Fibroblast of skin of right biceps (primary cell): Measurements from ENCODE around the gene ERC2.

Source experiments
- DNase-seq: peaks from one replicate; pipeline ENCODE4 v3.0.0-alpha.2; 2013

Gene ERC2

GRCh38 chr3:55655544-55655943 lies 812.7 kb downstream of the ERC2 start:
- no peak for DNase-seq

DNA sequence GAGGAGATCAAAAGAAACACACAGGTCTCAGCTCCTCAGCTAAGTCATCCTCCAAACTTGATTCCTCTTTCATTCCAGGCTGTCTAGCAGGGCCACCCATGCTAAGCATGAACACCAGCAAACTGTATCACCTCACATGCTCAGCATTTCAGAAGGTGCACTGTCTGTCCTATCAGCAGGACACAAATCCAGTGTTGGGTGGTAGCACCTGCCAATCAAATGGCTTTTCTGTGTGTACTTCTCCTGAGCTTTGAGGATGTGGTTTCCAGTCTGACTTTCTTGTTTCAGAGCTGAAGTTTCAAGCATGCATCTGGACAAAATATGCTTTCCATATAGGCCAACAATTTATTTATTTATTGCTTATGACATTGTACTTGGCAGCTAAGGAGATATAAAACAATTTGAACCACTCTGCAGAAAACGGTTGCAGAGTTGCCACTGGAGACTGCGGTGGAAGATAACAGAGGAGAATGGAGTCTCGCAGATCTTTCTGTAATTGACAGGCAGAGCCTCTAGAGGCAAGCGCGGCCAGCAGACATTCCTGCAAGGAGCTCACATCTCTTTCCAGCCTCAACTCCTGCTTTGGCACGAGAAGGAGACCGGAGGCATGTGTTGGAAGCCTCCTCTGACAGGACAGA lies 814.0 kb downstream of the ERC2 start:
- DNase-seq, result peak; percentile 32

DNA sequence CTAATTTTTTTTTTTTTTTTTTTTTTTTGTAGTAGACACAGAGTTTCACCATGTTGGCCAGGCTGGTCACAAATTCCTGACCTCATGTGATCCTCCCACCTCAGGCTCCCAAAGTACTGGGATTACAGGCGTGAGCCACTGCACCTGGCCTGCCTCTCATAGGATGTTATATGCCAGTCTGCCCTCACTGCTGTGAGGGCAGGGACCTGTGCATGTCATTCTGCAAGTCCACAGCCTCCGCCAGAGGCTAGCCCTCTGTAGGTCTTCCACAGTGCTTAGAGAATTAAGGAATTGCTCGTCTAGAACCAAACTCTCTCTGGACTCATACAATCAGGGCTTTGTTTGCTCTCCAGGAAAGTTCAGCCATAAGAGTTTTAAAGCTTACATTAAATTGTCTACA lies 817.3 kb downstream of the ERC2 start:
- no peak for DNase-seq

DNA sequence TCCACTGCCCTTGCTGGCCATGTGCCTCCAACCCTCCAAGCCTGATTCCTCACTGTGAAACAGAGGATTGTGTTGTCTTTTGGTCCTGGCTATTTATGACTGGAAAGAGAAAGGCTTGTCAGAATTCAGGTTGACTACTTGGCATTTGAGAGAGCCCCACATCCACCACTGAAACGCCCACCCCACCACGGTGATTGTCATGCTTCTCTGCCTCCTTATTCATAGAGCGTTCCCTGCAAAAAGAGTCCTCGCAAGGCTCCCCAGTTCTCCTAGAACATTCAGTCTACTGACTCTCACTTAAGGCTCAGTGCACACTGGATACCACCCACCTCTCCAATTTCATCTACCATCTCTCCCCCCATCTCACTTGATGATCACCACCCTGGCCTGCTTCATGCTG lies 818.3 kb downstream of the ERC2 start:
- no peak for DNase-seq

- no peak for DNase-seq
These were observed 818.7 kb downstream of the ERC2 start for GRCh38 chr3:55649554-55649953.

- no peak for DNase-seq
These were observed 819.5 kb downstream of the ERC2 start for GRCh38 chr3:55648591-55649318.

- DNase-seq, result no peak
These were observed 820.6 kb downstream of the ERC2 start for GRCh38 chr3:55647670-55648069.

GRCh38 chr3:55647063-55647462 lies 821.2 kb downstream of the ERC2 start:
- no peak for DNase-seq

DNA sequence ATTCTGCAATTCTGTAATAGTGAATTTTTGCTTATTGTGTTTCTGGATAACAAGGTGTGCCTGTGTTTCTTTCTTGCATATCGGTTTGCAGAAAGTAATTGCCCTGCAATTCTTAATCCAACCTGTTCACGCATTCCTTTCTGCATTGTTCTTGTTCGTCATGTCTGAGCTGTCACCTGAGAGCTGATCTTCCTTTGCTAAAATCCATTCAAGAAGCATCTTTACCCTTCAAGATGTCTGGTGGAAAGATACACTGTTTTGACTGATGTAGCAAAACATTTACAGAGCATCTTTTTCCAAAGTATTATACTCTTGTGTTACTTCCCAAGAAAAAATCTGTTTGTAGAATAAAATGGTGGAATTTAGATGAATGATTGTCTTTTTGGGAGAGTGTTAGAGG lies 822.1 kb downstream of the ERC2 start:
- DNase-seq, result no peak

DNA sequence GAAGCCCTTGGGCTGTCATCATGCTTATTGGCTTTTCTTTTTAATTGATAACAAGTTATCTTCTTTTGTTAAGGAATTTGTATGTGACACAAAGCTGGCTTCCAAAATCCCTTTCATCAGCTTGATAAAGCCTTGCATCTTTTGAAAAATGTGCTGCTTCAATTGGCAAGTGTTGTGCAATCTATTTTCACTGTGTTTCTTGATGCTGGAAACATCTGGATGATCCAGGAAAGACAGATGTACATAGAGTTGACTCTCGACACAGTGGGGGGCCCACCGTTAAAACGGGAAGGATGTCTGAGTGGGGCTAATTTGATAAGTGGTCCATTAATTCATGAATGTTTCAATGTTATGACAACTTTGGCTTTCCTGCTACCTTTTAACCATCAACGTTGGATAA lies 822.8 kb downstream of the ERC2 start:
- no peak for DNase-seq

DNA sequence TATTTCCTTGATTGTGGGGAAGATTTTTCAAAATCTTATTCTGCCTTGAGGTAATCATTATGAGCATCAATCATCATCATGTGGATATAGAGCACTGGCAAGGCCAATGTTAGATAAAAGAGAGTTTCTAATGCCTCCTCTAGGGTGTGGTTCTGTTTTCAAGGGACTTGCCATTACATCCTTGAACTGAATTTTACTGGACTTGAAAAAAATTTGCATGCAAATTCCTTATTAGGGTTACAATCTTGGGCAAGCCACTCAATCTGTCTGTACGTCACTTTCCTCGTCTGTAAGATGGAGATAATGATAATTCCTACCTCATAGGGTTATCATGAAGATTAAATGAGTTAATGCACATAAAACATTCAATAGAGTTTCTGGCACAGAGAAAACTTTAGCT lies 825.0 kb downstream of the ERC2 start:
- no peak for DNase-seq

DNA sequence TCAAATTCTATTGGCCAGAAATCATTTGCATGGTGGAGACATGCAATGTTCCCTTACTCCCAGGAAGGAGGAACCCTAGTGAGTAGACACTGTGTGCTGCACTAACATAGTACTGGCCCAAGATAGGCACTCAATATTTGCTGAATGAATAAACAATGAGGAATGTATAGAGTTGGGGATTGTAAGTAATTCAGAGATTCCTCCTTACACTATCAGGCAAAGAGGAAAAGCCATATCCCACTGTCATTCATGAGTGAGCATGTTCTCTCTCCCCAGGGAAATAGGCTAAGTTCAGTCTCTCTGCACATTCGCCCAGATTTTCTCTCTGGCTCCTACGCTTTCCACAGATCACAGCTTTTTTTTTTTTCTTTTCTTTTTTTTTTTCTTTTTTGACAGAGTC lies 826.3 kb downstream of the ERC2 start:
- DNase-seq, result peak; percentile 45

GRCh38 chr3:55639896-55640765 lies 828.1 kb downstream of the ERC2 start:
- DNase-seq, result no peak

DNA sequence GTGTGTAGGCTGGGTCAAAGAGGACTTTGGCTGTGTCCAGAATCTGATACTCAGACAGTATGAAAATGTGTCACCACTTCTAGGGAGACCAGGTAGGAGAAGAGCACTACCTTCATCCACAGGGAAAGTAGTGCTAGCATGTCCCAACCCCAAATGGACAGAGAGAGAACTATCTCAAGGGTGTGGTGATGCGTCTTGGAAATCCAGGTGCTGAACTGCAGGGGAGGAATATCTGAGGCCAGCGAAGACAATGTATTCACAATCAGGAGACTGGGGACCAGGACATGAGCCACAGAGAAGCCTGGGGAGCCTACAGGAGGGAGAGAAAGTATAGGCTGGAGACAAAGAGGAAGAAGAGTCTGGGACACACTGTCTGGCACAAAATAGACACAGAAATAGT lies 829.1 kb downstream of the ERC2 start:
- DNase-seq, result no peak

DNA sequence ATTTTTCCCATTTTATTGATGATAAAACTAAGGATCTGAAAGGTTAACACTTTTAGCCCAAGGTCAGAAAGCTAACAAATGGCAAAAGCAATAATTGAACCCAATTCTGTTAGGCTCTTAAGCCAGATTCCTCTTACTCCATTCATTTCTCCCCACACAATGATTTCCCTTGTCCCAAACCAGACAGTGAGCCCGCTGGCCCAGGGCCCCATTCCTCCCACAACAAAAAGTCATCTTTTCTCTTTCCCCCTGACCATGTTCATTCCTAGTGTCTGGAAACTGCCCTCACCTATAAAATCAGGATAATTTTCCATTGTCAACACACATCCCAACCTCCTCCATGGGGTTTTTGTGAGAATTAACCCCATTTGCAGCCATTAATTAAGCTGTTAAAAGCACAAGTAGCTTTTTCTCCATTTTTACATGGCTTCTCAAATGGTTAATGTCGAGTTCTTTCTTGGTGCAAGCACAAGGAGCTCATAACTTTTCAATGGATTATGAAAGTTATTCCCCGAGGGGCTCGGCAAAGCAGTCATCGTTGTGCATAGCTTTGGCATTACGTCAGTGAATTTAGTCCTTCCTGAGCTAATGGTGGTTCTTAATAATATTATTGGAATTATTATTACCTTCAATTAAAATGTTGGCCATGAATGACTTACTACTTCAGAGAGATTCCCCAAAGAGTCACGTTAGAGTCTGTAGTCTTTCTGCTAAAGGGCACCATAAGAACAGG lies 830.2 kb downstream of the ERC2 start:
- peak; percentile 25 for DNase-seq

DNA sequence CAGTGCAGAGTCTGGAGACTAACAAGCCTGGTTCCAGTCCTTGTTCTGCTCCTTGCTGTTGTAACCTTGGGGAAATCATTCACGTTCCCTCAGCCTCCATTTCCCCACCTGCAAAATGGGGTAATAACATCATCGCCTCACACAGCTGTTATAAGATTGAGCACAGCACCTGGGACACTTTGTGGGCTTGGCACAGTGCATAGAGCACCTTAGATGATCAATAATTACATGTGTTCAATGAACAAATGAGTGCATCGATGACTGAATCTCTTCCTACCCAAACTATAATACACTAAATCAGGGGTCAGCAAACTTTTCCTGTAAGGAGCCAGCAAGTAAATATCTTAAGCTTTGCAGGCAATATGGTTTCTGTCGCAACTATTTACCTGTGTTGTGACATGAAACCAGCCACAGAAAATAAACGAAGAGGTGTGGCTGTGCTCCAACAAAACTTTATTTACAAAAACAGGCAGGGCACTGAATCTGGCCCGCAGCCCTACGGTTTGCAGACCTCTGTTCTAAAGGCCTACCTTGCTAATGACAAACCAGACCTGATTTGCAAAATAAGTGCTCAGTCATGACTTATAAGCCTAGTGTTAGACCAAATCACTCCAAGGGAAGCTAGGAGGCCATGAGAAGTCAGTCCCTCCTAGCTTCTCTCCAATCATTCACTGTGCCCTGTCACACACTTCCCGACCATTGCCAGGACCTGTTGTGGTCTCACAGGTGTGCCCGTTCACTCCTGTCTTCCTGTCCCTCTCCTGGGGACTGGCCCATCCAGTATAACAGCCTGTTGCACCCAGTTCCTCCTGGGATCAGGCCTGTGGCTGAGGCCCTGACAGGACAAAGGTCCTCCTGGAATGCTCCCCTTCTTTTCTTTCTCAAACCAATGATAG lies 831.7 kb downstream of the ERC2 start:
- DNase-seq, result no peak

DNA sequence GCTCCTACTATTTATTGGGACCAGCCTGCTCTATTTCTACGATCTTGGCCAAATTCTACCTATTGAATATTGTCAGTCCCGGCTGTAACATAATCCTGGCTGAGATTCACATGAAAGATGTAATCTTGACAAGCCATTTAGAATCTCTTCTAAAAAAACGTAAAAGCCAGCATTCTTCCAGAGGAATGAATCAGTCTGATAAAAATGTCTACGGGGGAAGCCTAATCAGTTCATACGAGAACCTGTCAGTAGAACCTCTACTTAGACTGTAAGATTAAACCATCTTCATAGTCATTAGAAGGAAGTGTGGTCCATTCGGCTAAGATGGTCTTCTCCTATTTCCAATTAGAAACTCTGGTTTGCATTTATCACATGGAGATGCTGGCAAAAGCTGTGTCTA lies 833.9 kb downstream of the ERC2 start:
- peak; percentile 25 for DNase-seq

- DNase-seq, result no peak
These were observed 834.9 kb downstream of the ERC2 start for GRCh38 chr3:55633333-55633732.

DNA sequence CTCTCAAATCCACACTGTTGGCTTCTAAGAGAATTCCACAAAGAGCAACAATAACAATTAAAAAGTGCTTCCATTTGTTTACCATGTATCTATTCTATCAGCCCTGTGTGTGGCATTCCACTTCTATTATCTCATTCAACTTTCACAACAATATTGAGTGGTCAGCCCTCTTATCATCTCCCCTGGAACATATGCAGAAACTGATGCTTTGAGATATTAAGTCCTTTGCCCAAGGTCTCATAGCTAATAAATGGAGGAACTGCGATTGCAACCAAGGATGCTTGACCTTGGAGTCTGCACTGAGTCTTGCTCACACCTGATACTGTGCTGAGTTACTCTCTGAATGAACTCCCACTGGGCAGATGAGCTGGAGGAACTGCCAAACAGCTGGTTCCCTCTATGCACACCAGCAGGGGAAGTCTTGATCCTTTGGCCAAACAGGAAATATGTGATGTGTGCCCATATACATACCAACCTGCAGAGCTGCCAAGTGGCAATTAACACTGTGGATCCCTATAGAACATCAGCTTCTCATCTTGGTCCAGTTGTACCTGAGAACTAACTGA lies 836.4 kb downstream of the ERC2 start:
- no peak for DNase-seq

GRCh38 chr3:55630921-55631299 lies 837.4 kb downstream of the ERC2 start:
- no peak for DNase-seq

DNA sequence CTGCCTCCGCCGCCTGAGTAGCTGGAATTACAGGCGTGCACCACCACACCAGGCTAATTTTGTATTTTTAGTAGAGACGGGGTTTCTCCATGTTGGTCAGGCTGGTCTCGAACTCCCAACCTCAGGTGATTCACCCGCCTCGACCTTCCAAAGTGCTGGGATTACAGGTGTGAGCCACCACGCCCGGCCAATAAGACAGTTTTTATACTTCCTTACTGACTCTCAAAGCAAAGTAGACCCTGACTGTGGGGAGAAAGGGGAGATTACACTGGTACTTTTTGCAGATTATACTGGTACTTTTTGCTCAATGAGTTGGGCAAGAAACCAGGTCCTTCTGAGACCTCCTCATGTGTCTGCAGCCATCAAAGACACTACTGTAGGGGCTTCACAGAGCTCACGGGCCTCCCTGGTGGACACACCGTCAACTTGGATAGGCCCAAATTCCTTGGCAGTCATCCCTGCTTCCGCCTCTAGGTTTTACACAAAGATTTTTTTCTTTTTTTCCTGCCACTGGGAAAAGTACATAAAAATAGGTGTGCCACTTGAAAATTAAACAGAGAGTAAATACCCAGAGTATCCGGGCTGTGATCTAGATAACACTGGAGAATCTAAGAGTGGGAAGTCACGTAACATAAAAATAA lies 837.9 kb downstream of the ERC2 start:
- no peak for DNase-seq
